ENCODE data around the gene EFCAB5. TPM values are rescaled to one million over a fixed set of nuclear protein-coding genes. Genes with fewer than 3 reads are reported as not detected.
"Not testable (repeated sequence)": the region's sequence is repeated elsewhere in the genome, so short reads cannot be mapped to it uniquely, and the experiment has no call there.

EFCAB5 gene
- total RNA-seq, 1 donor from 2014 or later = 0.71 TPM

DNA sequence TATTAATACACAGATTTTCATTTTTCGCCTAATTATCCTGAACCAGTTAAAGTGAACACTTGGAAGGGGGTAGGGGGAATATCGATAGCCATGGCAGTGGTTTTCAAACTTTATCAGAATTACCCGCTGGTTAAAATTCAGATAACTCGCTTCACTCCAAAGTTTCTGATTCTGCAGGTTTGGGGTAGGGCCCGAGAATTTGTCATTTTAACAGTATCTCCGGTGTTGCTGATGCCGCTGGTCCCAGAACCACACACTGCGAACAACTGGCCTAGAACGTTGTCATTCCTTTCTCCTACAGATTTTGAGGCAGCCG lies 174.9 kb downstream of the EFCAB5 start:
- peaks cover 11% of the 10 kb centered on the region for H3K4me1 ChIP-seq
- TF ChIP-seq CTCF (IDR thresholded peaks at IDR 0.05) (no peak), EZH2phosphoT487 (IDR thresholded peaks at IDR 0.05) (no peak), EZH2 (IDR thresholded peaks at IDR 0.05) (no peak)
- H3K36me3 Mint-ChIP-seq = peaks cover 5% of the 10 kb centered on the region
- peak overlapping the region; percentile 93 for H3K27ac ChIP-seq
- DNase-seq (ENCODE audit: low spot score) = no peak
- H3K4me1 Mint-ChIP-seq = peaks cover 20% of the 10 kb centered on the region
- H3K36me3 ChIP-seq = peaks cover 11% of the 10 kb centered on the region
- H3K9me3 ChIP-seq (ENCODE audit: low read depth) = no peaks in the 10 kb centered on the region
- peaks cover 28% of the 10 kb centered on the region for H3F3A ChIP-seq (ENCODE audit: low read depth)
- H3K9me3 Mint-ChIP-seq = no peaks in the 10 kb centered on the region
- peak overlapping the region; percentile 99 for H3K27ac Mint-ChIP-seq
- H3K27me3 Mint-ChIP-seq (ENCODE audit: insufficient read depth, low read depth) = no peaks in the 10 kb centered on the region
- H3K27me3 ChIP-seq = no peaks in the 10 kb centered on the region
- H2AFZ ChIP-seq (replicated peaks) = peak overlapping the region; percentile 71
- H3K4me3 Mint-ChIP-seq = peak overlapping the region; percentile 97
- H3K79me2 ChIP-seq (ENCODE audit: low read depth) = peaks cover 52% of the 10 kb centered on the region
- peak overlapping the region; percentile 97 for H3K9ac ChIP-seq
- peak overlapping the region; percentile 93 for H3K4me2 ChIP-seq
- peak overlapping the region; percentile 87 for H3K4me3 ChIP-seq
- peaks cover 21% of the 10 kb centered on the region for H4K20me1 ChIP-seq (ENCODE audit: low read depth)

- Mint-ChIP-seq H3K4me3 (peak within 1 kb of the TSS; percentile 97), H3K9me3 (no peaks in the 10 kb centered on the region), H3K27ac (peak within 1 kb of the TSS; percentile 99), H3K36me3 (peaks cover 8% of the 10 kb centered on the region), H3K27me3 (ENCODE audit: insufficient read depth, low read depth) (no peaks in the 10 kb centered on the region), H3K4me1 (peaks cover 20% of the 10 kb centered on the region)
- peaks cover 58% of the 10 kb centered on the region for H3K79me2 ChIP-seq (ENCODE audit: low read depth)
- peak within 1 kb of the TSS; percentile 87 for H3K4me3 ChIP-seq
- peaks cover 28% of the 10 kb centered on the region for H3F3A ChIP-seq (ENCODE audit: low read depth)
- H3K27me3 ChIP-seq = no peaks in the 10 kb centered on the region
- H3K9ac ChIP-seq = peak within 1 kb of the TSS; percentile 97
- H4K20me1 ChIP-seq (ENCODE audit: low read depth) = peaks cover 24% of the 10 kb centered on the region
- DNase-seq (ENCODE audit: low spot score) = peak; percentile 96
- no peak for TF ChIP-seq EZH2 (IDR thresholded peaks at IDR 0.05)
- peak within 1 kb of the TSS; percentile 71 for H2AFZ ChIP-seq (replicated peaks)
- no peaks in the 10 kb centered on the region for H3K9me3 ChIP-seq (ENCODE audit: low read depth)
- H3K4me1 ChIP-seq = peaks cover 11% of the 10 kb centered on the region
- peak within 1 kb of the TSS; percentile 93 for H3K4me2 ChIP-seq
- H3K36me3 ChIP-seq = peaks cover 11% of the 10 kb centered on the region
- peak within 1 kb of the TSS; percentile 93 for H3K27ac ChIP-seq
Measured at GRCh38 chr17:30116661-30117551, 175.5 kb downstream of the EFCAB5 start, which contains the start of gene NSRP1. Gene NSRP1 (plus strand): TSS chr17:30116816. CDS start chr17:30116844, 28 bp downstream.

DNA sequence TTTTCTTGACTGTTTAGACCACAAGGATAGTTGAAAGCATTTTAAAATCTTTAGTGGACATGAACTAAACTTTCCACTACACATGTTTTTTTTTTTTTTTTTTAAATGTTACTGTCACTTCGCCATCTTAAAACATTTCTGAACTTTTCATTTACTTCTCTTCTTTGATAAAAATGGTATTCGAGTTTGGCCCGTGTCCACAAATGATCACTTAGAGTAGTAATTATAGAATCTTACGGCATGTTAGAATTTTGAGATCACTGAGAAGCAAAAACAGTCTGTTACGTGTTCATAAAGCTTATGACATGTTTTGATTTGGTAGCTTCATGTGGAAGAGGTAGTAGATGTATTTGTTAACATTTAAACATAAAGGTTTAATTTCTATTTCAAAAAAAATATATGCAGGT lies 176.2 kb downstream of the EFCAB5 start:
- Histone ChIP-seq H3K4me3 (peak overlapping the region; percentile 87), H4K20me1 (ENCODE audit: low read depth) (peaks cover 30% of the 10 kb centered on the region), H3F3A (ENCODE audit: low read depth) (peaks cover 31% of the 10 kb centered on the region), H3K27me3 (no peaks in the 10 kb centered on the region), H3K4me2 (peak overlapping the region; percentile 93), H3K27ac (no peak overlapping the region), H3K36me3 (peaks cover 11% of the 10 kb centered on the region), H2AFZ (replicated peaks) (no peak overlapping the region), H3K9me3 (ENCODE audit: low read depth) (no peaks in the 10 kb centered on the region), H3K9ac (peak overlapping the region; percentile 97), H3K4me1 (peaks cover 11% of the 10 kb centered on the region), H3K79me2 (ENCODE audit: low read depth) (peaks cover 64% of the 10 kb centered on the region)
- TF ChIP-seq EZH2phosphoT487 (IDR thresholded peaks at IDR 0.05) (no peak), CTCF (IDR thresholded peaks at IDR 0.05) (no peak), EZH2 (IDR thresholded peaks at IDR 0.05) (no peak)
- peaks cover 20% of the 10 kb centered on the region for H3K4me1 Mint-ChIP-seq
- peak overlapping the region; percentile 97 for H3K4me3 Mint-ChIP-seq
- DNase-seq (ENCODE audit: low spot score) = no peak
- H3K36me3 Mint-ChIP-seq = peaks cover 11% of the 10 kb centered on the region
- peak overlapping the region; percentile 99 for H3K27ac Mint-ChIP-seq
- no peaks in the 10 kb centered on the region for H3K27me3 Mint-ChIP-seq (ENCODE audit: insufficient read depth, low read depth)
- no peaks in the 10 kb centered on the region for H3K9me3 Mint-ChIP-seq

DNA sequence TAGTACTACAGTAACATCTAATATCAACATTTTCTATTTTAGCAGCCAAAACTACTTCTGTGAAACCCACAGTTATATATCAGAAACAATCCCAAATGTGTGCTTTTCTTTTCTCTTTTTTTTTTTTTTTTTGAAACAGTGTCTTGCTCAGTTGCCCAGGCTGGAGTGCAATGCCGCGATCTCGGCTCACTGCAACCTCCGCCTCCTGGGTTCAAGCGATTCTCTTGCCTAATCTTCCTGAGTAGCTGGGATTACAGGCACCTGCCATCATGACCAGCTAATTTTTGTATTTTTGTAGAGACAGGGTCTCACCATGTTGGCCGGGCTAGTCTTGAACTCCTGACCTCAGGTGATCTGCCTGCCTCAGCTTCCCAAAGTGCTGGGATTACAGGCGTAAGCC lies 177.2 kb downstream of the EFCAB5 start:
- Histone ChIP-seq H3K4me1 (peaks cover 11% of the 10 kb centered on the region), H4K20me1 (ENCODE audit: low read depth) (peaks cover 39% of the 10 kb centered on the region), H3K4me2 (peak overlapping the region; percentile 93), H3K4me3 (peak overlapping the region; percentile 87), H3K79me2 (ENCODE audit: low read depth) (peaks cover 74% of the 10 kb centered on the region), H3F3A (ENCODE audit: low read depth) (peaks cover 39% of the 10 kb centered on the region), H3K36me3 (peaks cover 11% of the 10 kb centered on the region)
- not testable (repeated sequence) for H2AFZ ChIP-seq (replicated peaks); H3K9ac ChIP-seq; H3K27me3 ChIP-seq; H3K9me3 Mint-ChIP-seq; H3K27me3 Mint-ChIP-seq (ENCODE audit: insufficient read depth, low read depth); DNase-seq (ENCODE audit: low spot score); H3K27ac Mint-ChIP-seq; H3K27ac ChIP-seq; H3K9me3 ChIP-seq (ENCODE audit: low read depth)
- H3K36me3 Mint-ChIP-seq = peaks cover 13% of the 10 kb centered on the region
- H3K4me1 Mint-ChIP-seq = peaks cover 20% of the 10 kb centered on the region
- peak overlapping the region; percentile 97 for H3K4me3 Mint-ChIP-seq
